ENCODE data around the gene FER. TPM values are rescaled to one million over a fixed set of nuclear protein-coding genes. Genes with fewer than 3 reads are reported as not detected.
A peak's percentile ranks its signal among the peaks of the same experiment; 100 is the strongest.

FER gene
- polyA plus RNA-seq, 3 donors, result 2.4 to 14.7 (median 6.2) TPM

DNA sequence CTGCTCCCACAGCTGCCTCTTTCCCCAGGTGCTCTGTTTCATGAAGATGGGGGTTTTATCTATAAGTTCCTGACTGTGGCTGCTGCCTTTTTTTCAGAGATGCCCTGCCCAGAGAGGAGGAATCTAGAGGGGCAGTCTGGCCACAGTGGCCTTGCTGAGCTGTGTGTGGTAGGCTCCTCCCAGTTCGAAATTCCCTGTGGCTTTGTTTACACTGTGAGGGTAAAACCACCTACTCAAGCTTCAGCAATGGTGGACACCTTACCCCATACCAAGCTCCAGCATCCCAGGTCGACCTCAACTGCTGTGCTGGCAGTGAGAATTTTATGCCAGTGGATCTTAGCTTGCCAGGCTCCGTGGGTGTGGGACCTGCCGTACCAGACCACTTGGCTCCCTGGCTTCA is 250.0 kb downstream of the FER start:
- no peak overlapping the region for H3K4me2 ChIP-seq (replicated peaks; ENCODE audit: extremely low read depth, low read length, poor library complexity, severe bottlenecking)
- H3K27ac Mint-ChIP-seq, result no peak overlapping the region
- TF ChIP-seq, protein P1, sequence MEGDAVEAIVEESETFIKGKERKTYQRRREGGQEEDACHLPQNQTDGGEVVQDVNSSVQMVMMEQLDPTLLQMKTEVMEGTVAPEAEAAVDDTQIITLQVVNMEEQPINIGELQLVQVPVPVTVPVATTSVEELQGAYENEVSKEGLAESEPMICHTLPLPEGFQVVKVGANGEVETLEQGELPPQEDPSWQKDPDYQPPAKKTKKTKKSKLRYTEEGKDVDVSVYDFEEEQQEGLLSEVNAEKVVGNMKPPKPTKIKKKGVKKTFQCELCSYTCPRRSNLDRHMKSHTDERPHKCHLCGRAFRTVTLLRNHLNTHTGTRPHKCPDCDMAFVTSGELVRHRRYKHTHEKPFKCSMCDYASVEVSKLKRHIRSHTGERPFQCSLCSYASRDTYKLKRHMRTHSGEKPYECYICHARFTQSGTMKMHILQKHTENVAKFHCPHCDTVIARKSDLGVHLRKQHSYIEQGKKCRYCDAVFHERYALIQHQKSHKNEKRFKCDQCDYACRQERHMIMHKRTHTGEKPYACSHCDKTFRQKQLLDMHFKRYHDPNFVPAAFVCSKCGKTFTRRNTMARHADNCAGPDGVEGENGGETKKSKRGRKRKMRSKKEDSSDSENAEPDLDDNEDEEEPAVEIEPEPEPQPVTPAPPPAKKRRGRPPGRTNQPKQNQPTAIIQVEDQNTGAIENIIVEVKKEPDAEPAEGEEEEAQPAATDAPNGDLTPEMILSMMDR (IDR thresholded peaks at IDR 0.05), result no peak

DNA sequence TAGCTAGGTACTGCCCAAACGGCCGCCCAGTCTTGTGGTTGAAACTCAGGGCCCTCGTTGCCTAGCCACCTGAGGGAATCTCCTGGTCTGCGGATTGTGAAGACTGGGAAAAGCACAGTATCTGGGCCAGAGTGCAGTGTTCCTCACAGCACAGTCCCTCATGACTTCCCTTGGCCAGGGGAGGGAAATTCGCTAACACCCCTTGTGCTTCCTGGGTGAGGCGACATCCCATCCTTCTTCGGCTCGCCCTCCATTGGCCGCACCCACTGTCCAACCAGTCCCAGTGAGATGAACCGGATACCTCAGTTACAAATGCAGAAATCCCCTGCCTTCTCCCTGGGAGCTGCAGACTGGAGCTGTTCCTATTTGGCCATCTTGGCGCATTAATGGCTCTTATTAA is 250.5 kb downstream of the FER start:
- Mint-ChIP-seq H3K9me3 (peaks cover 10 to 37% (median 25%) of the 10 kb centered on the region in 7 donors), H3K4me3 (no peak overlapping the region), H3K27me3 (ENCODE audit: low read depth in 3 of 3) (peaks cover 0 to 2% (median 0%) of the 10 kb centered on the region in 3 donors), H3K4me1 (no peaks in the 10 kb centered on the region), H3K36me3 (peaks cover 9 to 19% of the 10 kb centered on the region in 2 donors), H3K27ac (peak overlapping the region in 1 of 7 donors; percentile 13)
- DNase-seq, result no peak
- TF ChIP-seq, protein P1 (IDR thresholded peaks at IDR 0.05), result no peak
- intact Hi-C loops (cut with micrococcal nuclease), result no loop called here
- Histone ChIP-seq H4K20me1 (ENCODE audit: insufficient read depth, low read length) (no peaks in the 10 kb centered on the region), H3K79me2 (ENCODE audit: insufficient read depth, low read length) (no peaks in the 10 kb centered on the region), H3K4me2 (replicated peaks; ENCODE audit: extremely low read depth, low read length, poor library complexity, severe bottlenecking) (no peak overlapping the region), H3K4me3 (replicated peaks in 1 of 3; ENCODE audit: low read depth in 2 of 3, low read length in 3 of 3) (no peak overlapping the region), H2AFZ (ENCODE audit: insufficient read depth, low read depth, low read length, poor library complexity, severe bottlenecking) (no peak overlapping the region), H3K27me3 (ENCODE audit: control insufficient read depth in 2 of 2, insufficient read depth in 2 of 2, low read length in 2 of 2) (no peaks in the 10 kb centered on the region), H3K27ac (ENCODE audit: low read depth in 1 of 2, low read length in 2 of 2) (no peak overlapping the region), H3K4me1 (ENCODE audit: control insufficient read depth in 1 of 2, insufficient read depth in 2 of 2, low read length in 2 of 2) (no peaks in the 10 kb centered on the region), H3K9ac (ENCODE audit: insufficient read depth, low read length, poor library complexity, severe bottlenecking) (no peak overlapping the region), H3K9me3 (replicated peaks in 1 of 2; ENCODE audit: control insufficient read depth in 1 of 2, insufficient read depth in 1 of 2, low read length in 2 of 2) (peaks cover 4 to 11% of the 10 kb centered on the region in 2 donors), H3K36me3 (replicated peaks in 1 of 2; ENCODE audit: control insufficient read depth in 1 of 2, insufficient read depth in 2 of 2, low read length in 2 of 2) (no peaks in the 10 kb centered on the region)
- 95% methylated on average over 9 of the region's 11 CpGs for WGBS (ENCODE audit: insufficient coverage)

More for the DNA sequence above, 250.0 kb downstream of the FER start:
- WGBS (ENCODE audit: insufficient coverage), result 94% methylated on average over 2 of the region's 4 CpGs
- Histone ChIP-seq H3K36me3 (replicated peaks in 1 of 2; ENCODE audit: control insufficient read depth in 1 of 2, insufficient read depth in 2 of 2, low read length in 2 of 2) (no peaks in the 10 kb centered on the region), H3K79me2 (ENCODE audit: insufficient read depth, low read length) (no peaks in the 10 kb centered on the region), H3K4me1 (ENCODE audit: control insufficient read depth in 1 of 2, insufficient read depth in 2 of 2, low read length in 2 of 2) (no peaks in the 10 kb centered on the region), H3K27me3 (ENCODE audit: control insufficient read depth in 2 of 2, insufficient read depth in 2 of 2, low read length in 2 of 2) (no peaks in the 10 kb centered on the region), H2AFZ (ENCODE audit: insufficient read depth, low read depth, low read length, poor library complexity, severe bottlenecking) (no peak overlapping the region), H3K9ac (ENCODE audit: insufficient read depth, low read length, poor library complexity, severe bottlenecking) (no peak overlapping the region), H3K9me3 (replicated peaks in 1 of 2; ENCODE audit: control insufficient read depth in 1 of 2, insufficient read depth in 1 of 2, low read length in 2 of 2) (peaks cover 4 to 16% of the 10 kb centered on the region in 2 donors), H3K27ac (ENCODE audit: low read depth in 1 of 2, low read length in 2 of 2) (no peak overlapping the region), H3K4me3 (replicated peaks in 1 of 3; ENCODE audit: low read depth in 2 of 3, low read length in 3 of 3) (no peak overlapping the region), H4K20me1 (ENCODE audit: insufficient read depth, low read length) (no peaks in the 10 kb centered on the region)
- Mint-ChIP-seq H3K9me3 (peaks cover 15 to 42% (median 29%) of the 10 kb centered on the region in 7 donors), H3K36me3 (peaks cover 9 to 24% of the 10 kb centered on the region in 2 donors), H3K4me1 (no peaks in the 10 kb centered on the region), H3K27me3 (ENCODE audit: low read depth in 3 of 3) (peaks cover 0 to 2% (median 0%) of the 10 kb centered on the region in 3 donors), H3K4me3 (no peak overlapping the region)
- DNase-seq, result no peak
- intact Hi-C loops (cut with micrococcal nuclease), result no loop called here

All from CD14-positive monocyte (primary cell).